HCT116 (cell line): ENCODE data around the gene TROAP. TPM values are rescaled to one million over a fixed set of nuclear protein-coding genes. Genes with fewer than 3 reads are reported as not detected.

ENCODE experiments used
- ATAC-seq: fragments of 200-7000 bp; cut with Tn5 transposase; 2 replicates; pipeline ENCODE4 v1.9.1; 2020; ENCODE audit warnings: mild to moderate bottlenecking, moderate library complexity
- BruUV-seq: library from RNA; stranded (reverse); fragments of 400-500 nt; replicated peaks from 2 replicates; lab custom pipeline; 2021; lab: Mats Ljungman, UMichigan
- CTCF ChIA-PET: fragments of 300-600 bp; sonication (Branson Sonifier 250); formaldehyde crosslinking; loops from one replicate; lab custom pipeline; 2021; ENCODE audit warnings: antibody characterized with exemption; lab: Charles Lee
- POLR2A ChIA-PET: fragments of 300-600, 350-600 bp; sonication (Branson Sonifier 250); formaldehyde crosslinking; loops from one replicate; lab custom pipeline; 2021; ENCODE audit warnings: antibody characterized with exemption; lab: Charles Lee
- RAD21 ChIA-PET, 2 experiments: fragments of 300-600 bp; sonication (Branson Sonifier 250); formaldehyde crosslinking; loops; one replicate each; lab custom pipeline; 2023; ENCODE audit warnings: low total read pairs in 2 of 2; ENCODE audit not compliant: uncharacterized antibody in 2 of 2, unreplicated experiment in 2 of 2, low non-redundant PET in 1 of 2; lab: Charles Lee
- DNase-seq: peaks from one replicate; pipeline ENCODE4 v3.0.0-alpha.2; 2010; ENCODE audit warnings: low read depth, low spot score
- H2AFZ ChIP-seq: fragments of 200-600 bp; shearing (Covaris generic), sonication (generic); 2 replicates; pipeline ENCODE4 v1.6.1; 2017; ENCODE audit warnings: low read depth, mixed run types, mixed read lengths, antibody characterized with exemption, low read length; ENCODE audit not compliant: poor library complexity, severe bottlenecking
- H3K27ac ChIP-seq: 2 replicates; pipeline ENCODE4 v1.5.1; 2012; ENCODE audit warnings: low read depth, low read length
- H3K27me3 ChIP-seq: fragments of 200-600 bp; sonication (generic); 2 replicates; pipeline ENCODE4 v1.6.1; 2016; ENCODE audit warnings: mixed run types, low read length, mixed read lengths; ENCODE audit not compliant: insufficient read depth
- H3K36me3 ChIP-seq, 2 experiments: fragments of 200-500 bp in 1 of 2; fragments of 200-600 bp in 1 of 2; sonication (Bioruptor generic) in 1 of 2; sonication (generic) in 1 of 2; 2 replicates each; pipeline versions ENCODE4 v1.5.1 to v1.6.1; 2014 to 2016; ENCODE audit warnings: low read length in 2 of 2, inconsistent platforms in 1 of 2, mixed read lengths in 1 of 2, mixed run types in 1 of 2; ENCODE audit not compliant: insufficient read depth in 2 of 2, control insufficient read depth in 1 of 2
- H3K4me1 ChIP-seq, 2 experiments: fragments of 200-600 bp in 1 of 2; sonication (generic) in 1 of 2; 2 replicates each; pipeline versions ENCODE4 v1.5.1 to v1.6.1; 2012 to 2017; ENCODE audit warnings: low read length in 2 of 2, inconsistent platforms in 1 of 2, mild to moderate bottlenecking in 1 of 2, mixed read lengths in 1 of 2, mixed run types in 1 of 2, moderate library complexity in 1 of 2; ENCODE audit not compliant: insufficient read depth in 2 of 2, control insufficient read depth in 1 of 2
- H3K4me2 ChIP-seq: fragments of 200-600 bp; sonication (generic); 2 replicates; pipeline ENCODE4 v1.6.1; 2017; ENCODE audit warnings: mixed run types, low read length, mixed read lengths
- H3K4me3 ChIP-seq, 2 experiments: fragments of 200-600 bp in 1 of 2; sonication (generic) in 1 of 2; replicated peaks in 1 of 2; 2 replicates each; pipeline ENCODE4 v1.5.1; 2011 to 2016; ENCODE audit warnings: low read length in 2 of 2, control low read depth in 1 of 2, low read depth in 1 of 2, mild to moderate bottlenecking in 1 of 2, mixed read lengths in 1 of 2, mixed run types in 1 of 2
- H3K79me2 ChIP-seq: fragments of 200-600 bp; sonication (generic); 2 replicates; pipeline ENCODE4 v1.6.1; 2017; ENCODE audit warnings: mild to moderate bottlenecking, mixed run types, low read length, moderate library complexity, mixed read lengths; ENCODE audit not compliant: insufficient read depth
- H3K9ac ChIP-seq: fragments of 200-600 bp; sonication (generic); 2 replicates; pipeline ENCODE4 v1.6.1; 2016; ENCODE audit warnings: low read length, mixed read lengths
- H3K9me2 ChIP-seq: fragments of 200-600 bp; sonication (generic), shearing (Covaris generic); 2 replicates; pipeline ENCODE4 v1.6.1; 2017; ENCODE audit warnings: mixed run types, mild to moderate bottlenecking, moderate library complexity; ENCODE audit not compliant: insufficient read depth
- H3K9me3 ChIP-seq, 2 experiments: fragments of 200-500 bp in 1 of 2; fragments of 200-600 bp in 1 of 2; sonication (Bioruptor generic) in 1 of 2; sonication (generic) in 1 of 2; 2 replicates each; pipeline ENCODE4 v1.6.1; 2014 to 2017; ENCODE audit warnings: low read length in 2 of 2, mixed read lengths in 2 of 2, inconsistent platforms in 1 of 2, low read depth in 1 of 2, mild to moderate bottlenecking in 1 of 2, mixed run types in 1 of 2, moderate library complexity in 1 of 2; ENCODE audit not compliant: control insufficient read depth in 1 of 2, insufficient read depth in 1 of 2
- H4K20me1 ChIP-seq: fragments of 200-600 bp; sonication (generic), shearing (Covaris generic); 2 replicates; pipeline ENCODE4 v1.6.1; 2017; ENCODE audit warnings: mixed run types, mild to moderate bottlenecking, moderate library complexity; ENCODE audit not compliant: insufficient read depth
- CEBPB ChIP-seq: IDR thresholded peaks from 2 replicates; pipeline ENCODE4 v1.6.1; 2012; ENCODE audit warnings: low read depth
- CTCF ChIP-seq, 3 experiments: fragments of 200-600 bp in 1 of 3; sonication (generic) in 1 of 3; IDR thresholded peaks in 2 of 3; conservative IDR thresholded peaks in 1 of 3; 2 replicates each; pipeline ENCODE4 v1.5.1; 2012 to 2017; ENCODE audit warnings: low read depth in 2 of 3, low read length in 2 of 3, antibody characterized with exemption in 1 of 3, borderline replicate concordance in 1 of 3, control low read depth in 1 of 3, mild to moderate bottlenecking in 1 of 3, mixed read lengths in 1 of 3, mixed run types in 1 of 3, moderate library complexity in 1 of 3; ENCODE audit not compliant: insufficient read depth in 1 of 3
- EGR1 ChIP-seq: IDR thresholded peaks from 2 replicates; pipeline ENCODE4 v1.6.1; 2012; ENCODE audit warnings: low read depth
- ELF1 ChIP-seq: IDR thresholded peaks from 2 replicates; pipeline ENCODE4 v1.6.1; 2012; ENCODE audit warnings: low read depth, borderline replicate concordance
- EZH2 ChIP-seq: fragments of 200-600 bp; sonication (generic); IDR thresholded peaks from 2 replicates; pipeline ENCODE4 v1.6.1; 2017; ENCODE audit warnings: antibody characterized with exemption, mixed run types
- RAD21 ChIP-seq: IDR thresholded peaks from 2 replicates; pipeline ENCODE4 v1.6.1; 2012; ENCODE audit warnings: low read depth, mild to moderate bottlenecking
- SIN3A ChIP-seq: IDR thresholded peaks from 2 replicates; pipeline ENCODE4 v1.6.1; 2012; ENCODE audit warnings: low read depth
- SRF ChIP-seq: IDR thresholded peaks from 2 replicates; pipeline ENCODE4 v1.6.1; 2012; ENCODE audit warnings: low read depth
- TCF7L2 ChIP-seq: IDR thresholded peaks from 2 replicates; pipeline ENCODE4 v1.7.0; 2011; ENCODE audit warnings: borderline replicate concordance, inconsistent platforms; ENCODE audit not compliant: insufficient read depth, insufficient read length; ENCODE audit errors: extremely low read depth
- YY1 ChIP-seq: IDR thresholded peaks from 2 replicates; pipeline ENCODE4 v1.6.1; 2011; ENCODE audit warnings: low read length, low read depth, moderate library complexity, mild to moderate bottlenecking; ENCODE audit not compliant: insufficient replicate concordance; ENCODE audit errors: extremely low read depth
- ZFX ChIP-seq: fragments of 450-650 bp; IDR thresholded peaks from 2 replicates; pipeline ENCODE4 v1.6.1; 2017
- ZNF274 ChIP-seq: fragments of 200-500 bp; sonication (Bioruptor generic); IDR thresholded peaks from 2 replicates; pipeline ENCODE4 v1.6.1; 2014; ENCODE audit warnings: mild to moderate bottlenecking, low read depth, low read length, inconsistent platforms
- intact Hi-C: fragments of 100-400 bp; cut with micrococcal nuclease; formaldehyde crosslinking; loops from 2 replicates; pipeline ENCODE4 v1.10.0; 2022
- total RNA-seq: library from RNA; stranded (reverse); gene quantifications from one replicate; pipeline ENCODE4 v1.2.1, GENCODE V29; 2021; ENCODE audit not compliant: unreplicated experiment
- TF ChIP-seq, protein P1 (sequence below): IDR thresholded peaks from 2 replicates; pipeline ENCODE4 v1.6.1; 2012

Gene TROAP
- total RNA-seq, 1 experiment from 2014 or later: 99.1 TPM

- TF ChIP-seq CTCF (IDR thresholded peaks at IDR 0.05 in 2 of 3, conservative IDR thresholded peaks at IDR 0.05 in 1 of 3; ENCODE audit: borderline replicate concordance in 1 of 3, insufficient read depth in 1 of 3, low read depth in 2 of 3, low read length in 2 of 3) (no peak), SIN3A (no peak), RAD21 (no peak), TCF7L2 (no peak), SRF (no peak), EZH2 (no peak), ELF1 (no peak), EGR1 (no peak), ZNF274 (no peak), ZFX (no peak), YY1 (no peak), CEBPB (no peak)
- TF ChIP-seq, protein P1, sequence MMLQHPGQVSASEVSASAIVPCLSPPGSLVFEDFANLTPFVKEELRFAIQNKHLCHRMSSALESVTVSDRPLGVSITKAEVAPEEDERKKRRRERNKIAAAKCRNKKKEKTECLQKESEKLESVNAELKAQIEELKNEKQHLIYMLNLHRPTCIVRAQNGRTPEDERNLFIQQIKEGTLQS: no peak
Measured at GRCh38 chr12:49294086-49294803, 28.8 kb upstream of the TROAP start (continued).

GRCh38 chr12:49294804-49295081, 28.3 kb upstream of the TROAP start:
- Histone ChIP-seq H3K36me3 (no peaks in the 10 kb centered on the region), H3K4me3 (no peak overlapping the region), H3K9ac (no peak overlapping the region), H4K20me1 (no peaks in the 10 kb centered on the region), H3K4me1 (peaks cover 10 to 35% of the 10 kb centered on the region in 2 experiments; a peak in 3 of 4 replicates), H3K79me2 (no peaks in the 10 kb centered on the region), H2AFZ (no peak overlapping the region), H3K9me3 (no peaks in the 10 kb centered on the region), H3K4me2 (no peak overlapping the region), H3K27ac (no peak overlapping the region)
- CTCF ChIA-PET: interaction anchor here (0.6 to 4.5 kb wide), 4 partner anchors 8 to 164 kb away, joined by 3 to 23 read pairs (median 5); no protein-coding TSS in a partner anchor
- intact Hi-C loops: no loop called here
- no peak for DNase-seq
- TF ChIP-seq, protein P1: no peak
- TF ChIP-seq, all 23 proteins: peak for 0
- Histone ChIP-seq H3K9me2 (no peaks in the 10 kb centered on the region), H3K27me3 (no peaks in the 10 kb centered on the region)
- ATAC-seq: no peak
- POLR2A ChIA-PET: interaction anchor here (1.6 kb wide), 1 partner anchor 37 kb away, joined by 3 read pairs; no protein-coding TSS in a partner anchor
- RAD21 ChIA-PET: no interaction called here
- BruUV-seq: no TSS peak
